NCI-H1694 (cell line): ENCODE measurements around the gene PCDHB5.
"Not testable (repeated sequence)": the region's sequence is repeated elsewhere in the genome, so short reads cannot be mapped to it uniquely, and the experiment has no call there.

ENCODE experiments used
- DNase-seq: peaks from one replicate; lab custom pipeline; 2025; lab: John Stamatoyannopoulos, UW

PCDHB5 gene

DNA sequence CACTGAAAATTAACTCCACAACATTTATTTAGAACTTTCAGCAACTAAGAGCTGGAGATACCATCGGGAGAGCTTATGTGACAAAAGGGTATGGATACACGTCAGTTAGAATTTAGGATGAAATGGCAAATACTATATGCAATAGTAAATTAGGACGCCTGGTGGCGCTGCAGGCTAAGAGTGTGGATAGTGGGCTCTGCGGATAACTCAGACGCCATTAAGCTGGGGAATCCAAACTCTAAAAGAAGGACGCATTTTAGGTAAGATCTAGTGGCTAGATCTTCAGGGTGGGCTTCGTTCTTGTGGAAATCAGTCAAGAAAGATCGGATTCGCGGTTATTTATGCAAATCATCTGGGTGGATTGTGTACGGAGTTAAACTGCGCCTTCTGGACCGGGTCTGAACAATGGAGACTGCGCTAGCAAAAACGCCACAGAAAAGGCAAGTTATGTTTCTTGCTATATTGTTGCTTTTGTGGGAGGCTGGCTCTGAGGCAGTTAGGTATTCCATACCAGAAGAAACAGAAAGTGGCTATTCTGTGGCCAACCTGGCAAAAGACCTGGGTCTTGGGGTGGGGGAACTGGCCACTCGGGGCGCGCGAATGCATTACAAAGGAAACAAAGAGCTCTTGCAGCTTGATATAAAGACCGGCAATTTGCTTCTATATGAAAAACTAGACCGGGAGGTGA lies at the start of gene PCDHB5:
PCDHB5 (plus strand) TSS at position 177 of the 688 bp plus-strand sequence; CDS start at position 406, 229 bp downstream.
- DNase-seq: peak; percentile 71

- peak; percentile 80 for DNase-seq
These were observed 40.3 kb upstream of the PCDHB5 start, which contains the start of gene PCDHB2 for GRCh38 chr5:141094481-141095262. Gene PCDHB2 (plus strand): TSS chr5:141094615. CDS start chr5:141094791, 176 bp downstream.

DNA sequence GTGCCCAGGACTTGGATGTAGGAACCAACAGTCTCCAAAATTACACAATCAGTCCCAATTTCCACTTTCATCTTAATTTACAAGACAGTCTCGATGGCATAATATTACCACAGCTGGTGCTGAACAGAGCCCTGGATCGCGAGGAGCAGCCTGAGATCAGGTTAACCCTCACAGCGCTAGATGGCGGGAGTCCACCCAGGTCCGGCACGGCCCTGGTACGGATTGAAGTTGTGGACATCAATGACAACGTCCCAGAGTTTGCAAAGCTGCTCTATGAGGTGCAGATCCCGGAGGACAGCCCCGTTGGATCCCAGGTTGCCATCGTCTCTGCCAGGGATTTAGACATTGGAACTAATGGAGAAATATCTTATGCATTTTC lies 39.8 kb upstream of the PCDHB5 start:
- no peak for DNase-seq

DNA sequence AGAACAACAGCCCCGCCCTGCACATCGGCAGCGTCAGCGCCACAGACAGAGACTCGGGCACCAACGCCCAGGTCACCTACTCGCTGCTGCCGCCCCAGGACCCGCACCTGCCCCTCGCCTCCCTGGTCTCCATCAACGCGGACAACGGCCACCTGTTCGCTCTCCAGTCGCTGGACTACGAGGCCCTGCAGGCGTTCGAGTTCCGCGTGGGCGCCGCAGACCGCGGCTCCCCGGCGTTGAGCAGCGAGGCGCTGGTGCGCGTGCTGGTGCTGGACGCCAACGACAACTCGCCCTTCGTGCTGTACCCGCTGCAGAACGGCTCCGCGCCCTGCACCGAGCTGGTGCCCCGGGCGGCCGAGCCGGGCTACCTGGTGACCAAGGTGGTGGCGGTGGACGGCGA lies 38.8 kb upstream of the PCDHB5 start:
- DNase-seq: not testable (repeated sequence)

DNA sequence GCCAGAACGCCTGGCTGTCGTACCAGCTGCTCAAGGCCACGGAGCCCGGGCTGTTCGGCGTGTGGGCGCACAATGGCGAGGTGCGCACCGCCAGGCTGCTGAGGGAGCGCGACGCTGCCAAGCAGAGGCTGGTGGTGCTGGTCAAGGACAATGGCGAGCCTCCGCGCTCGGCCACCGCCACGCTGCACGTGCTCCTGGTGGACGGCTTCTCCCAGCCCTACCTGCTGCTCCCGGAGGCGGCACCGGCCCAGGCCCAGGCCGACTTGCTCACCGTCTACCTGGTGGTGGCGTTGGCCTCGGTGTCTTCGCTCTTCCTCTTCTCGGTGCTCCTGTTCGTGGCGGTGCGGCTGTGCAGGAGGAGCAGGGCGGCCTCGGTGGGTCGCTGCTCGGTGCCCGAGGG lies 38.4 kb upstream of the PCDHB5 start:
- not testable (repeated sequence) for DNase-seq

GRCh38 chr5:141100243-141100805 lies 34.7 kb upstream of the PCDHB5 start, which contains the start of gene PCDHB3:
Gene PCDHB3 (plus strand): TSS chr5:141100473. CDS start chr5:141100650, 177 bp downstream.
- no peak for DNase-seq

- no peak for DNase-seq
These were observed 33.9 kb upstream of the PCDHB5 start for GRCh38 chr5:141101059-141101458.

DNA sequence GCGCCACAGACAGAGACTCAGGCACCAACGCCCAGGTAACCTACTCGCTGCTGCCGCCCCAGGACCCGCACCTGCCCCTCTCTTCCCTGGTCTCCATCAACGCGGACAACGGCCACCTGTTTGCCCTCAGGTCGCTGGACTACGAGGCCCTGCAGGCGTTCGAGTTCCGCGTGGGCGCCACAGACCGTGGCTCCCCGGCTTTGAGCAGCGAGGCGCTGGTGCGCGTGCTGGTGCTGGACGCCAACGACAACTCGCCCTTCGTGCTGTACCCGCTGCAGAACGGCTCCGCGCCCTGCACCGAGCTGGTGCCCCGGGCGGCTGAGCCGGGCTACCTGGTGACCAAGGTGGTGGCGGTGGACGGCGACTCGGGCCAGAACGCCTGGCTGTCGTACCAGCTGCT lies 32.9 kb upstream of the PCDHB5 start:
- DNase-seq: not testable (repeated sequence)

DNA sequence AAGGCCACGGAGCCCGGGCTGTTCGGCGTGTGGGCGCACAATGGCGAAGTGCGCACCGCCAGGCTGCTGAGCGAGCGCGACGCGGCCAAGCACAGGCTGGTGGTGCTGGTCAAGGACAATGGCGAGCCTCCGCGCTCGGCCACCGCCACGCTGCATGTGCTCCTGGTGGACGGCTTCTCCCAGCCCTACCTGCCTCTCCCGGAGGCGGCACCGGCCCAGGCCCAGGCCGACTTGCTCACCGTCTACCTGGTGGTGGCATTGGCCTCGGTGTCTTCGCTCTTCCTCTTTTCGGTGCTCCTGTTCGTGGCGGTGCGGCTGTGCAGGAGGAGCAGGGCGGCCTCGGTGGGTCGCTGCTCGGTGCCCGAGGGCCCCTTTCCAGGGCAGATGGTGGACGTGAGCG lies 32.5 kb upstream of the PCDHB5 start:
- DNase-seq: not testable (repeated sequence)

DNA sequence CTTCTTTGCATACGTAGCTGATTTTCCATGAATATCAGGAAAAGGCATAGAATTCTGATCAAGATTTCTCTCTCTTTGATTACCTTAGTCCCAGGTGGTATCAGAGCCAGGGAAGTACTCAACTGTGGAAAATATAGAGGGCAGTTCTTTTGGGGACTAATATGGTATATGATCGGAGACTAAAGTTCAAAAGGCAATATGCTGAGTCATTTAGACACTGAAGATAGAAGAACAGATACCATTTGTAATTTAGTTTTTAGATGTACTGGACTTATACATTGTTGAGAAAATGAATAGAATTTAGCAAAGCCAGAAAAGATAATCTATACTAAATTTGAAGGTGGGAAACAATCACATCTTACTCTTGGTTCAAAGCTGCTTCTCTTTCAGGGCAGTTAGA lies 29.7 kb upstream of the PCDHB5 start:
- DNase-seq: no peak

DNA sequence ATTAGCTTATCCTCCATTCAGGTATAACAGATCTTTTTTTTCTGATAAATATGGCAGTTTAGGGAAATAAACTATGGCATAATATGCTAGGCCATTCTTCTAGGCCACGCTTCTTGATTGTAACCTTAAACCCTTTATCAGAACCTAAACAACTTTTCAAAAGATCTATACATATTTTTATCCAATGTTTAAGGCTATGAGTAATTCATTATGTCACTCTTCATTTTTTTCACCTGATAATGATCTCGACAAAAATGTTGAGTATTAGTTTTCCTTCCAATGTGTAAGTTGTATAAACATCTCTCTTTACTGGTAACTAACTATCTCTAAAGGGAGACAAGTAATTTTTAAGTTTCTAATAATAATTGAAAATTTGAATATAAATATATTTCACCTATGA lies 15.8 kb upstream of the PCDHB5 start:
- DNase-seq: no peak

DNA sequence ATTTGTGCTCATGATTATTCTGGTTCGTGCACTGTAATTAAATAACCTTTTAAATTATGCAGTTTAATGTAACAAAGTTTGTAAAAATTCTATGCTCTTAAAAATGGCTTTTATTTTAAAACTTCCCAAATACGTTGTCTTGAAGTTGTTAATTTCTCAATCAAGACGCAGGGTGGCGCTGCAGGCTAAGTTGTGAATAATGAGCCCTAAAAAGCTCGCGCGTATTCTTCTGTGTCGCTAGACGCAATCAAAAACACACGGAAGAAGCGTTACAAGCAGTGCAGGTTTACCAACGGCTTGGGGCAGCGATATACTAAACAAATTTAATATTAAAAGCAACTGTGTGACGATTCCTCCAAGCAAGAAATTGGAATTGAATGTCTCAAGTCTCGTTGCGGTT lies 13.4 kb upstream of the PCDHB5 start, which contains the start of gene PCDHB4:
PCDHB4 (plus strand) TSS at position 256 of the 400 bp plus-strand sequence. CDS start 181 bp downstream, outside the sequence.
- no peak for DNase-seq

- no peak for DNase-seq
These were observed 13.0 kb upstream of the PCDHB5 start for GRCh38 chr5:141121985-141122384.

DNA sequence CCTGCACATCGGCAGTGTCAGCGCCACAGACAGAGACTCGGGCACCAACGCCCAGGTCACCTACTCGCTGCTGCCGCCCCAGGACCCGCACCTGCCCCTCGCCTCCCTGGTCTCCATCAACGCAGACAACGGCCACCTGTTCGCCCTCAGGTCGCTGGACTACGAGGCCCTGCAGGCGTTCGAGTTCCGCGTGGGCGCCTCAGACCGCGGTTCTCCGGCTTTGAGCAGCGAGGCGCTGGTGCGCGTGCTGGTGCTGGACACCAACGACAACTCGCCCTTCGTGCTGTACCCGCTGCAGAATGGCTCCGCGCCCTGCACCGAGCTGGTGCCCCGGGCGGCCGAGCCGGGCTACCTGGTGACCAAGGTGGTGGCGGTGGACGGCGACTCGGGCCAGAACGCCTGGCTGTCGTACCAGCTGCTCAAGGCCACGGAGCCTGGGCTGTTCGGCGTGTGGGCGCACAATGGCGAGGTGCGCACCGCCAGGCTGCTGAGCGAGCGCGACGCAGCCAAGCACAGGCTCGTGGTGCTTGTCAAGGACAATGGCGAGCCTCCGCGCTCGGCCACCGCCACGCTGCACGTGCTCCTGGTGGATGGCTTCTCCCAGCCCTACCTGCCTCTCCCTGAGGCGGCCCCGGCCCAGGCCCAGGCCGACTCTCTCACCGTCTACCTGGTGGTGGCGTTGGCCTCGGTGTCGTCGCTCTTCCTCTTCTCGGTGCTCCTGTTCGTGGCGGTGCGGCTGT lies 11.4 kb upstream of the PCDHB5 start:
- not testable (repeated sequence) for DNase-seq

GRCh38 chr5:141127305-141127704 lies 7.7 kb upstream of the PCDHB5 start:
- no peak for DNase-seq

DNA sequence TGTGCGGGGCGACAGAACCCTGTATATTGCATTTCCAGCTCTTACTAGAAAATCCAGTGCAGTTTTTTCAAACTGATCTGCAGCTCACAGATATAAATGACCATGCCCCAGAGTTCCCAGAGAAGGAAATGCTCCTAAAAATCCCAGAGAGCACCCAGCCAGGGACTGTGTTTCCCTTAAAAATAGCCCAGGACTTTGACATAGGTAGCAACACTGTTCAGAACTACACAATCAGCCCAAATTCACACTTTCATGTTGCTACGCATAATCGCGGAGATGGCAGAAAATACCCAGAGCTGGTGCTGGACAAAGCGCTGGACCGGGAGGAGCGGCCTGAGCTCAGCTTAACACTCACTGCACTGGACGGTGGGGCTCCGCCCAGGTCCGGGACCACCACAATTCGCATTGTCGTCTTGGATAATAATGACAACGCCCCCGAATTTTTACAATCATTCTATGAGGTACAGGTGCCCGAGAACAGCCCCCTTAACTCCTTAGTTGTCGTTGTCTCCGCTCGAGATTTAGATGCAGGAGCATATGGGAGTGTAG lies 786 bp downstream of the PCDHB5 start:
- DNase-seq: no peak

GRCh38 chr5:141137346-141137745 lies 2.3 kb downstream of the PCDHB5 start:
- DNase-seq: not testable (repeated sequence)

DNA sequence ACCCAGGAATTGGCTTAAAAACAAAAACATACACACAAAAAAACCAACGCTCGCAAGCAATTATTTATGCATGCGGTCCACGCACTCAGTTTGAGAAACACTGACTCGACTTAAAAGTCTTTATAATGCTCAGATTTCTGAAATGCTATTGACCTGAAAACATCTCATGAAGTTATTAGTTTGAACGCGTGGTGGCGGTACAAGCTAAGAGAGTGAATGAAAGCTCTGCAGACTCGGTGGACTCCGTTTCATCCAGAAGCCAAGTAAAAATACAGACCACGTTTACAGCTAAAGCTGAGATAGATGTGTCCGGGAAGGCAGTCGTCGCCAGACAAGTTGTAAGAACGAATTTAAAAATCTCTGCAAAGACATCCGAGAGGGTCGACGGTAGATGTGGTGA lies 14.8 kb downstream of the PCDHB5 start, which contains the start of gene PCDHB6:
PCDHB6 (plus strand) TSS at position 246 of the 400 bp plus-strand sequence. CDS start 201 bp downstream, outside the sequence.
- no peak for DNase-seq

GRCh38 chr5:141150224-141150992 lies 15.4 kb downstream of the PCDHB5 start:
- DNase-seq: no peak

DNA sequence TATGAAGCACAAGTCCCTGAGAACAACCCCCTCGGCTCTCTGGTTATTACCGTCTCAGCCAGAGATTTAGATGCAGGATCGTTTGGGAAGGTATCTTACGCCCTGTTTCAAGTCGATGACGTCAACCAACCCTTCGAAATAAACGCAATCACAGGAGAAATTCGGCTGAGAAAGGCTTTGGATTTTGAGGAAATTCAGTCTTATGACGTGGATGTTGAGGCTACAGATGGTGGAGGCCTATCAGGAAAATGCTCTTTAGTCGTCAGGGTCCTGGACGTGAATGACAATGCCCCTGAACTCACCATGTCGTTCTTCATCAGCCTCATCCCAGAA lies 16.0 kb downstream of the PCDHB5 start:
- DNase-seq: no peak

DNA sequence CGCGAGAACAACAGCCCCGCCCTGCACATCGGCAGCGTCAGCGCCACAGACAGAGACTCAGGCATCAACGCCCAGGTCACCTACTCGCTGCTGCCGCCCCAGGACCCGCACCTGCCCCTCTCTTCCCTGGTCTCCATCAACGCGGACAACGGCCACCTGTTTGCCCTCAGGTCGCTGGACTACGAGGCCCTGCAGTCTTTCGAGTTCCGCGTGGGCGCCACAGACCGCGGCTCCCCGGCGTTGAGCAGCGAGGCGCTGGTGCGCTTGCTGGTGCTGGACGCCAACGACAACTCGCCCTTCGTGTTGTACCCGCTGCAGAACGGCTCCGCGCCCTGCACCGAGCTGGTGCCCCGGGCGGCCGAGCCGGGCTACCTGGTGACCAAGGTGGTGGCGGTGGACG lies 16.6 kb downstream of the PCDHB5 start:
- DNase-seq: not testable (repeated sequence)
